DMS153 (cell line): ENCODE data around the gene MAB21L3.

ENCODE experiments used
- DNase-seq: peaks from one replicate; lab custom pipeline; 2025; lab: John Stamatoyannopoulos, UW

MAB21L3 gene

GRCh38 chr1:116110567-116111523, at the start of gene MAB21L3:
TSS of gene MAB21L3 (plus strand) at chr1:116111399. CDS start at chr1:116112616, 1,217 bp downstream.
- DNase-seq: no peak

- DNase-seq: no peak
Observed at GRCh38 chr1:116062201-116062600, 49.0 kb upstream of the MAB21L3 start.

GRCh38 chr1:116064616-116065015, 46.6 kb upstream of the MAB21L3 start:
- no peak for DNase-seq

- DNase-seq: no peak
Observed at GRCh38 chr1:116066868-116067565, 44.2 kb upstream of the MAB21L3 start.

GRCh38 chr1:116067566-116067890, 43.7 kb upstream of the MAB21L3 start:
- no peak for DNase-seq

GRCh38 chr1:116075575-116075974, 35.6 kb upstream of the MAB21L3 start:
- DNase-seq: no peak

GRCh38 chr1:116075990-116076389, 35.2 kb upstream of the MAB21L3 start:
- no peak for DNase-seq

GRCh38 chr1:116076831-116077230, 34.4 kb upstream of the MAB21L3 start:
- DNase-seq: no peak

GRCh38 chr1:116078699-116079223, 32.4 kb upstream of the MAB21L3 start:
- DNase-seq: no peak

GRCh38 chr1:116087628-116088027, 23.6 kb upstream of the MAB21L3 start:
- no peak for DNase-seq

- DNase-seq: no peak
Observed at GRCh38 chr1:116089870-116090269, 21.3 kb upstream of the MAB21L3 start.

GRCh38 chr1:116091083-116091482, 20.1 kb upstream of the MAB21L3 start:
- no peak for DNase-seq

GRCh38 chr1:116092752-116093489, 18.3 kb upstream of the MAB21L3 start:
- no peak for DNase-seq

- no peak for DNase-seq
Observed at GRCh38 chr1:116095027-116095426, 16.2 kb upstream of the MAB21L3 start.

- DNase-seq: no peak
Observed at GRCh38 chr1:116096013-116096618, 15.1 kb upstream of the MAB21L3 start.

GRCh38 chr1:116097626-116098025, 13.6 kb upstream of the MAB21L3 start:
- DNase-seq: no peak

GRCh38 chr1:116099379-116099778, 11.8 kb upstream of the MAB21L3 start:
- DNase-seq: no peak

GRCh38 chr1:116099919-116100318, 11.3 kb upstream of the MAB21L3 start:
- DNase-seq: no peak

- no peak for DNase-seq
Observed at GRCh38 chr1:116104667-116105066, 6.5 kb upstream of the MAB21L3 start.

GRCh38 chr1:116105996-116106395, 5.2 kb upstream of the MAB21L3 start:
- DNase-seq: no peak

GRCh38 chr1:116106646-116107045, 4.6 kb upstream of the MAB21L3 start:
- no peak for DNase-seq

GRCh38 chr1:116107371-116107770, 3.8 kb upstream of the MAB21L3 start:
- no peak for DNase-seq
